ENCODE results near the gene AGBL1.

AGBL1 gene

DNA sequence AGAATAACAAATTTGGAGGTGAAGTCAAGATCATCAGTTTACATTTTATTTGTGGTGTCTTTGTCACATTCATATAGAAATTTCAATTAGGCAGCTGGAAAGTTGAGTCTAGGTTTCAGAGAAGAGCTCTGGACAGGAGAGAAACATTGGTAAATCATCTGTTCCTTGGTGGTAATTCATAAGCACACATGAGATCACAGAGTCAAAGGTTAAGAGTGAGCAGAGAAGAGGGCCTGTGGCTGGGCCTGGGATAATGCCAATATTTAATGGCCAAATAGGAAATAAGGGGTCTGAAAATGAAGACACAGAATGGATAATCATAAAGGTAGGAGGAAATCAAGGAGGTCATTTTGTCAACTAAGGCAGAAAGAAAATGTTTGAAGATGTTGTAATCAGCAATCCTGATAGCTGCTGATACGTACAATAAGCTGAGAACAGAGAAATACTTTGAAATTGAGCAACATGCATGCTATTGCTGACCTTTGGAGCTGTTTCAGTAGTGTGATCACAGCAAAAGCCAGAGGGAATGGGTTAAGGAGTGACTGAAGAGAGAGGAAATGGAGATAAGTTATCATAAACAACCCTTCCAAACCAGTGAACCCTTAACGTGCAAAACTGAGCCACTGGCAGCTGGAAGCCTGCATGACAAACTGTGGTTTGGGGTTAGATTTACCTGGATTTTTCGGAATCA lies 692.8 kb downstream of the AGBL1 start:
- no peak for TF ChIP-seq TAF1 (IDR thresholded peaks at IDR 0.05; ENCODE audit: low read depth)
- TF ChIP-seq ZBTB7A (IDR thresholded peaks at IDR 0.05; ENCODE audit: low read depth) = no peak
- TF ChIP-seq RAD21 (IDR thresholded peaks at IDR 0.05; ENCODE audit: low read depth) = no peak
- TF ChIP-seq FOXM1 (IDR thresholded peaks at IDR 0.05; ENCODE audit: borderline replicate concordance, low read depth) = no peak
- no peak for TF ChIP-seq EP300 (IDR thresholded peaks at IDR 0.05; ENCODE audit: borderline replicate concordance)
- no peak for TF ChIP-seq EGR1 (IDR thresholded peaks at IDR 0.05)
- no peak for TF ChIP-seq NFIC (IDR thresholded peaks at IDR 0.05)
- TF ChIP-seq, protein P1, sequence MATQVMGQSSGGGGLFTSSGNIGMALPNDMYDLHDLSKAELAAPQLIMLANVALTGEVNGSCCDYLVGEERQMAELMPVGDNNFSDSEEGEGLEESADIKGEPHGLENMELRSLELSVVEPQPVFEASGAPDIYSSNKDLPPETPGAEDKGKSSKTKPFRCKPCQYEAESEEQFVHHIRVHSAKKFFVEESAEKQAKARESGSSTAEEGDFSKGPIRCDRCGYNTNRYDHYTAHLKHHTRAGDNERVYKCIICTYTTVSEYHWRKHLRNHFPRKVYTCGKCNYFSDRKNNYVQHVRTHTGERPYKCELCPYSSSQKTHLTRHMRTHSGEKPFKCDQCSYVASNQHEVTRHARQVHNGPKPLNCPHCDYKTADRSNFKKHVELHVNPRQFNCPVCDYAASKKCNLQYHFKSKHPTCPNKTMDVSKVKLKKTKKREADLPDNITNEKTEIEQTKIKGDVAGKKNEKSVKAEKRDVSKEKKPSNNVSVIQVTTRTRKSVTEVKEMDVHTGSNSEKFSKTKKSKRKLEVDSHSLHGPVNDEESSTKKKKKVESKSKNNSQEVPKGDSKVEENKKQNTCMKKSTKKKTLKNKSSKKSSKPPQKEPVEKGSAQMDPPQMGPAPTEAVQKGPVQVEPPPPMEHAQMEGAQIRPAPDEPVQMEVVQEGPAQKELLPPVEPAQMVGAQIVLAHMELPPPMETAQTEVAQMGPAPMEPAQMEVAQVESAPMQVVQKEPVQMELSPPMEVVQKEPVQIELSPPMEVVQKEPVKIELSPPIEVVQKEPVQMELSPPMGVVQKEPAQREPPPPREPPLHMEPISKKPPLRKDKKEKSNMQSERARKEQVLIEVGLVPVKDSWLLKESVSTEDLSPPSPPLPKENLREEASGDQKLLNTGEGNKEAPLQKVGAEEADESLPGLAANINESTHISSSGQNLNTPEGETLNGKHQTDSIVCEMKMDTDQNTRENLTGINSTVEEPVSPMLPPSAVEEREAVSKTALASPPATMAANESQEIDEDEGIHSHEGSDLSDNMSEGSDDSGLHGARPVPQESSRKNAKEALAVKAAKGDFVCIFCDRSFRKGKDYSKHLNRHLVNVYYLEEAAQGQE (IDR thresholded peaks at IDR 0.05; ENCODE audit: low read depth) = no peak
- TF ChIP-seq TCF12 (IDR thresholded peaks at IDR 0.05; ENCODE audit: low read depth) = no peak
- no peak for TF ChIP-seq CEBPB (IDR thresholded peaks at IDR 0.05)
- no peak for TF ChIP-seq YY1 (IDR thresholded peaks at IDR 0.05; ENCODE audit: low read depth)
- TF ChIP-seq, protein P2, sequence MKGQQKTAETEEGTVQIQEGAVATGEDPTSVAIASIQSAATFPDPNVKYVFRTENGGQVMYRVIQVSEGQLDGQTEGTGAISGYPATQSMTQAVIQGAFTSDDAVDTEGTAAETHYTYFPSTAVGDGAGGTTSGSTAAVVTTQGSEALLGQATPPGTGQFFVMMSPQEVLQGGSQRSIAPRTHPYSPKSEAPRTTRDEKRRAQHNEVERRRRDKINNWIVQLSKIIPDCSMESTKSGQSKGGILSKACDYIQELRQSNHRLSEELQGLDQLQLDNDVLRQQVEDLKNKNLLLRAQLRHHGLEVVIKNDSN (IDR thresholded peaks at IDR 0.05) = no peak

DNA sequence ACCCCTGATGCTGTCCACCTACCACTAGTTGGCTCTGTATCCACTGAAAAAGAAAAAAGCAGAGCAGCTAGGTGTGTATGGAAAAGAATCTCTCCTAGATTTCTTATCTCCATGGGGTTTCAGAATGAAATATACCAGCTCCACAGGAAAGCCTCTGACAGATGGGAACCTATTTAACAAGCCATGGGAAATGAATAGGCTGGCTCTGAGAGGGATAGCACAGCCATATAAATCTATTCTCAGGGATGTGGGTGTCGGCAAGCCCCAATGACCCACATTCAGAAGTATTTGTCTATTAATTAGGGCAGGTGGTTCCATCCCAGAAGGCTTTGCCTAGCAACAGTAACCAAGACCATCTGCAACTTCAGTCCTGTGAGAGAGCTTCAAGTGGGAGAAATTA lies 694.1 kb downstream of the AGBL1 start:
- no peak for TF ChIP-seq TEAD4 (IDR thresholded peaks at IDR 0.05)
- no peak for TF ChIP-seq ZBTB7A (IDR thresholded peaks at IDR 0.05; ENCODE audit: low read depth)
- TF ChIP-seq RAD21 (IDR thresholded peaks at IDR 0.05; ENCODE audit: low read depth) = no peak
- no peak for TF ChIP-seq TCF12 (IDR thresholded peaks at IDR 0.05; ENCODE audit: low read depth)
- no peak for TF ChIP-seq EP300 (IDR thresholded peaks at IDR 0.05; ENCODE audit: borderline replicate concordance)
- TF ChIP-seq CREB1 (IDR thresholded peaks at IDR 0.05; ENCODE audit: low read depth) = no peak
- TF ChIP-seq TAF1 (IDR thresholded peaks at IDR 0.05; ENCODE audit: low read depth) = no peak
- no peak for TF ChIP-seq EGR1 (IDR thresholded peaks at IDR 0.05)
- TF ChIP-seq, protein P3, sequence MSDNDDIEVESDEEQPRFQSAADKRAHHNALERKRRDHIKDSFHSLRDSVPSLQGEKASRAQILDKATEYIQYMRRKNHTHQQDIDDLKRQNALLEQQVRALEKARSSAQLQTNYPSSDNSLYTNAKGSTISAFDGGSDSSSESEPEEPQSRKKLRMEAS (IDR thresholded peaks at IDR 0.05) = no peak
- TF ChIP-seq NFIC (IDR thresholded peaks at IDR 0.05) = no peak

DNA sequence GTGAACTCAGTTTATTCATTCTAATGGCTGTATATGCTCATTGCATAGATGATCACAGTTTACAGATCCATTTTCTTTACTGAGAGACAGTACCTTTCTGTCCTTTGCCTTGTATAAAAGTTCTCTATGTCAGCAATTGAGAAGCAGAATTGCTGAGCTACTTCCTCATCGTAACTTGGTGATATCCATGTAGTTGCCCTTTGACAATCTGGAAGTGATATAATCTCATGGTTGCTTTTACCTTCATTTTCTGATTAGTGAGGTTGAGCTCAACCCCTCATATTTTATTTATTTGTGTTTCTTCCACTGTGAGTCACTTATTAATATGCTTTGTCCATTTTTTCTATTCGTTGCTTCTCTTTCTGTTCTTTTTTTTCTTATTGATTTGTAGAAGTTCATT lies 696.5 kb downstream of the AGBL1 start:
- TF ChIP-seq TCF12 (IDR thresholded peaks at IDR 0.05; ENCODE audit: low read depth) = no peak
- no peak for TF ChIP-seq CREB1 (IDR thresholded peaks at IDR 0.05; ENCODE audit: low read depth)
- TF ChIP-seq, protein P2 (IDR thresholded peaks at IDR 0.05) = no peak
- no peak for TF ChIP-seq TEAD4 (IDR thresholded peaks at IDR 0.05)
- no peak for TF ChIP-seq RAD21 (IDR thresholded peaks at IDR 0.05; ENCODE audit: low read depth)
- TF ChIP-seq CEBPB (IDR thresholded peaks at IDR 0.05) = no peak
- TF ChIP-seq ZBTB7A (IDR thresholded peaks at IDR 0.05; ENCODE audit: low read depth) = no peak
- no peak for TF ChIP-seq FOXM1 (IDR thresholded peaks at IDR 0.05; ENCODE audit: borderline replicate concordance, low read depth)
- TF ChIP-seq EGR1 (IDR thresholded peaks at IDR 0.05) = no peak
- no peak for TF ChIP-seq TAF1 (IDR thresholded peaks at IDR 0.05; ENCODE audit: low read depth)
- TF ChIP-seq YY1 (IDR thresholded peaks at IDR 0.05; ENCODE audit: low read depth) = no peak
- TF ChIP-seq NFIC (IDR thresholded peaks at IDR 0.05) = no peak
- no peak for TF ChIP-seq EP300 (IDR thresholded peaks at IDR 0.05; ENCODE audit: borderline replicate concordance)
- TF ChIP-seq, protein P3 (IDR thresholded peaks at IDR 0.05) = no peak

DNA sequence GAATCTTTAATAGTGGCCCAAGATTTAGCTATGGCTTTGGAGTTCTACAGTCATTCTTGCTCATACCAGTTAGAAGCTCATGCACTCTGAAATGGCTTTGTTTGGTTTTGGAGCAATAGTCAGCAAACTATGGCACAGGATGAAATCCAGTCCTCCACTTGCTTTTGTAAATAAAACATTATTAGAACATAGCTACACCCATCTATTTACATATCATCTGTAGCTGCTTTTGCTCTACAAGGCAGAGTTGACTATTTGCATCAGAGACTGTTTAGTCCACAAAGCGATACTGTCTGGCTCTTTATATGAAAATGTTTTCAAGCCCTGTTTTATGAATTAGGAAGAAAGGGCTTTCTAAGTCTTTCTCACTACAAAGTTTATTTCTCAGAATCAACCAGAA lies 716.9 kb downstream of the AGBL1 start:
- TF ChIP-seq TEAD4 (IDR thresholded peaks at IDR 0.05) (no peak), FOXM1 (IDR thresholded peaks at IDR 0.05; ENCODE audit: borderline replicate concordance, low read depth) (no peak), EP300 (IDR thresholded peaks at IDR 0.05; ENCODE audit: borderline replicate concordance) (no peak), EGR1 (IDR thresholded peaks at IDR 0.05) (no peak), TCF12 (IDR thresholded peaks at IDR 0.05; ENCODE audit: low read depth) (no peak), ZBTB7A (IDR thresholded peaks at IDR 0.05; ENCODE audit: low read depth) (no peak), NFIC (IDR thresholded peaks at IDR 0.05) (no peak), CREB1 (IDR thresholded peaks at IDR 0.05; ENCODE audit: low read depth) (no peak), YY1 (IDR thresholded peaks at IDR 0.05; ENCODE audit: low read depth) (no peak), RAD21 (IDR thresholded peaks at IDR 0.05; ENCODE audit: low read depth) (no peak), TAF1 (IDR thresholded peaks at IDR 0.05; ENCODE audit: low read depth) (no peak)
- TF ChIP-seq, protein P2 (IDR thresholded peaks at IDR 0.05) = no peak
- TF ChIP-seq, protein P3 (IDR thresholded peaks at IDR 0.05) = no peak

DNA sequence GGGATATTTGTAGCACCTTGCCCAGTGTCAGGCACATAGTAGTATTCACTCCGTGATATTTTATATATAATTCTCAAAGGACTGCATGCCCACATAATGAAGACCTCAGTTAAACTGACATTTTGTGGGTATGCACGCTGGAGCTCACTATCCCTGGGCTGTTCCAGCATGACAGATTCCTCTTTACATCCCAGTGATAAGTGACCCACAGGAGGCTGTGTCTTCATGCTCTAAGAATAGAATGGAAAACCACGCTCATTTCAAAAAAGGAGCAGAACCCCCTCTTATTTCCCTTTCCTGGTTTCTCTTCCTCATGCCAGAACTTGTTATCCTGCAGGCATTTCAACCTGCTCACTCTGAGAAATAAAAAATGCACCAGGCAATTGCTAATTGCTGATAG lies 717.5 kb downstream of the AGBL1 start:
- TF ChIP-seq RAD21 (IDR thresholded peaks at IDR 0.05; ENCODE audit: low read depth) = no peak
- no peak for TF ChIP-seq TAF1 (IDR thresholded peaks at IDR 0.05; ENCODE audit: low read depth)
- TF ChIP-seq NFIC (IDR thresholded peaks at IDR 0.05) = no peak
- TF ChIP-seq, protein P2 (IDR thresholded peaks at IDR 0.05) = no peak
- no peak for TF ChIP-seq CREB1 (IDR thresholded peaks at IDR 0.05; ENCODE audit: low read depth)
- no peak for TF ChIP-seq ZBTB7A (IDR thresholded peaks at IDR 0.05; ENCODE audit: low read depth)
- no peak for TF ChIP-seq EGR1 (IDR thresholded peaks at IDR 0.05)
- no peak for TF ChIP-seq TCF12 (IDR thresholded peaks at IDR 0.05; ENCODE audit: low read depth)

DNA sequence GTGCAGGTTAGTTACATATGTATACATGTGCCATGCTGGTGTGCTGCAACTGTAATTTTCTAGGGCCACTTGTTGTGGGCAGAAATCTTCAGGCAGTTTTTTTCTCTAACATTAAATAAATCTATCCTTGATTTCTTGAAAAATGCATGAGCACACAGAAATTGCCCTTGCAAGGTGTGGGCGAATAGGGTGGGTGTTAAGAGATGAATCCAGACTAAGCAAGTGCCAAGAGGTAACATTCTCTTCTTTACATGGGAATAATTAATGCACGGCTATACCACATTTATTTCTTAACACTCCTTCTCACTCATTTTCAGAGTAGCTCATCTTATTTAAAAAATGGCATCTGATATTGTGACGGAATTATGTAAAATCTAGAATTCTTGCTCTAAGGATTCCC lies 719.6 kb downstream of the AGBL1 start:
- TF ChIP-seq NFIC (IDR thresholded peaks at IDR 0.05) (no peak), YY1 (IDR thresholded peaks at IDR 0.05; ENCODE audit: low read depth) (no peak), EGR1 (IDR thresholded peaks at IDR 0.05) (no peak), FOXM1 (IDR thresholded peaks at IDR 0.05; ENCODE audit: borderline replicate concordance, low read depth) (no peak), RAD21 (IDR thresholded peaks at IDR 0.05; ENCODE audit: low read depth) (no peak), ZBTB7A (IDR thresholded peaks at IDR 0.05; ENCODE audit: low read depth) (no peak), TAF1 (IDR thresholded peaks at IDR 0.05; ENCODE audit: low read depth) (no peak), TEAD4 (IDR thresholded peaks at IDR 0.05) (no peak), CEBPB (IDR thresholded peaks at IDR 0.05) (no peak), TCF12 (IDR thresholded peaks at IDR 0.05; ENCODE audit: low read depth) (no peak), CREB1 (IDR thresholded peaks at IDR 0.05; ENCODE audit: low read depth) (no peak)
- TF ChIP-seq, protein P3 (IDR thresholded peaks at IDR 0.05) = no peak
- TF ChIP-seq, protein P2 (IDR thresholded peaks at IDR 0.05) = no peak
- TF ChIP-seq, protein P1 (IDR thresholded peaks at IDR 0.05; ENCODE audit: low read depth) = no peak

Data from Ishikawa (cell line).